ENCODE results near the gene RPL39L.

Gene RPL39L

DNA sequence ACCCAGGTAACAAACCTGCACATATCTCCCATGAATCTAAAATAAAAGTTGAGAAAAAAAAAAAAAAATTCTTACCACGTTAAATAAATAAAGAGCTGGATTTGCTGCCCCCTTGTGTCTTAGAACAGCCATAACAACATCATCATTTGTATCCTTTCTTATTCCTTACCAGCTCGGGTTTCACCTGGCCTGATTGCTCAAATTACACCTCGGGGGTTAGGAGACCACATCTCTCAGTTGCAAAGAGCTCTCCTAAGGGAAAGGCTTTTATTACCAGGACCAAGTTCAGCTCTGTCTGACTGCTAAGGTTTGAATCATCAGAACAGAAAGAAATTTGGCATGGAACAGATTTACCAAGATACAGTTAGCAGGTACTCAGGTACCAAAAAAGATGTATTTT lies 25.8 kb upstream of the RPL39L start:
- Histone ChIP-seq H3K4me1 (ENCODE audit: low read length) (peaks cover 6% of the 10 kb centered on the region; the same call in 1 of the 2 replicates), H3F3A (ENCODE audit: insufficient read depth, low read length) (no peaks in the 10 kb centered on the region), H3K4me3 (ENCODE audit: low read length) (no peak overlapping the region), H3K9ac (ENCODE audit: low read length) (no peak overlapping the region), H3K9me2 (replicated peaks; ENCODE audit: insufficient read depth, low read length) (no peaks in the 10 kb centered on the region), H3K79me2 (ENCODE audit: low read length) (no peaks in the 10 kb centered on the region), H3K27me3 (replicated peaks; ENCODE audit: insufficient read depth, low read length) (no peaks in the 10 kb centered on the region), H3K36me3 (replicated peaks; ENCODE audit: insufficient read depth, low read length) (no peaks in the 10 kb centered on the region), H3K9me3 (replicated peaks; ENCODE audit: insufficient read depth, low read length) (no peaks in the 10 kb centered on the region), H3K4me2 (ENCODE audit: low read depth, low read length) (no peak overlapping the region), H3K27ac (ENCODE audit: low read length) (no peak overlapping the region), H2AFZ (ENCODE audit: low read length) (no peak overlapping the region), H4K20me1 (ENCODE audit: insufficient read depth, low read length) (no peaks in the 10 kb centered on the region)
- peak; percentile 85 for DNase-seq
- no peak for TF ChIP-seq EZH2phosphoT487 (IDR thresholded peaks at IDR 0.05; ENCODE audit: low read length)
- TF ChIP-seq, protein P1, sequence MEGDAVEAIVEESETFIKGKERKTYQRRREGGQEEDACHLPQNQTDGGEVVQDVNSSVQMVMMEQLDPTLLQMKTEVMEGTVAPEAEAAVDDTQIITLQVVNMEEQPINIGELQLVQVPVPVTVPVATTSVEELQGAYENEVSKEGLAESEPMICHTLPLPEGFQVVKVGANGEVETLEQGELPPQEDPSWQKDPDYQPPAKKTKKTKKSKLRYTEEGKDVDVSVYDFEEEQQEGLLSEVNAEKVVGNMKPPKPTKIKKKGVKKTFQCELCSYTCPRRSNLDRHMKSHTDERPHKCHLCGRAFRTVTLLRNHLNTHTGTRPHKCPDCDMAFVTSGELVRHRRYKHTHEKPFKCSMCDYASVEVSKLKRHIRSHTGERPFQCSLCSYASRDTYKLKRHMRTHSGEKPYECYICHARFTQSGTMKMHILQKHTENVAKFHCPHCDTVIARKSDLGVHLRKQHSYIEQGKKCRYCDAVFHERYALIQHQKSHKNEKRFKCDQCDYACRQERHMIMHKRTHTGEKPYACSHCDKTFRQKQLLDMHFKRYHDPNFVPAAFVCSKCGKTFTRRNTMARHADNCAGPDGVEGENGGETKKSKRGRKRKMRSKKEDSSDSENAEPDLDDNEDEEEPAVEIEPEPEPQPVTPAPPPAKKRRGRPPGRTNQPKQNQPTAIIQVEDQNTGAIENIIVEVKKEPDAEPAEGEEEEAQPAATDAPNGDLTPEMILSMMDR (IDR thresholded peaks at IDR 0.05; ENCODE audit: low read length) = peak; percentile 85

GRCh38 chr3:187162265-187162953 lies 23.1 kb upstream of the RPL39L start:
- Histone ChIP-seq H3K4me1 (ENCODE audit: low read length) (peaks cover 16% of the 10 kb centered on the region), H3F3A (ENCODE audit: insufficient read depth, low read length) (no peaks in the 10 kb centered on the region), H3K4me2 (ENCODE audit: low read depth, low read length) (no peak overlapping the region), H3K9ac (ENCODE audit: low read length) (no peak overlapping the region), H3K9me3 (replicated peaks; ENCODE audit: insufficient read depth, low read length) (no peaks in the 10 kb centered on the region), H4K20me1 (ENCODE audit: insufficient read depth, low read length) (no peaks in the 10 kb centered on the region), H3K9me2 (replicated peaks; ENCODE audit: insufficient read depth, low read length) (no peaks in the 10 kb centered on the region), H3K36me3 (replicated peaks; ENCODE audit: insufficient read depth, low read length) (no peaks in the 10 kb centered on the region), H3K79me2 (ENCODE audit: low read length) (no peaks in the 10 kb centered on the region), H3K27ac (ENCODE audit: low read length) (no peak overlapping the region), H3K27me3 (replicated peaks; ENCODE audit: insufficient read depth, low read length) (no peaks in the 10 kb centered on the region), H3K4me3 (ENCODE audit: low read length) (no peak overlapping the region), H2AFZ (ENCODE audit: low read length) (no peak overlapping the region)
- DNase-seq = no peak
- TF ChIP-seq, protein P1 (IDR thresholded peaks at IDR 0.05; ENCODE audit: low read length) = no peak
- TF ChIP-seq EZH2 (optimal IDR thresholded peaks at IDR 0.05; ENCODE audit: low read depth, low read length) = no peak
- TF ChIP-seq EZH2phosphoT487 (IDR thresholded peaks at IDR 0.05; ENCODE audit: low read length) = no peak

DNA sequence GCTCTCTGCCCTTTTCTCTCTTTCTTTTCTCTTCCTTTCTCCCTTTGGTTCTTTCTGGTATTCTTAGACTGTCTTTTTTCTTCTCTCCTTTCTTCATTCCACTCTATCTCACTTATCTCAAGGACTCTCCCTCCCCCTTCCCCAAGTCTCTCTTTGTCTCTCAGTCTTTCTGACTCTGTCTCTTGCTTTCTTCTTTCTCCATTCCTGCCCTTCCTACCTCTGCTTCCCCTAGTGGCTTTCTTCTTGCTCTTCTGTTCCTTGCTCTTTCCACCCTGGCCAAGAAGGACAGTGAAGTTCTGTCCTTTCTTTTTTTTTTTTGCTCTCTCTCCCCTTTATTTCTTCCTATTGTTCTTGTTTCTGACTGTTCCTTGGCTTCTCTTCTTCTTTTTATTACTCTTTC lies 22.3 kb upstream of the RPL39L start:
- H2AFZ ChIP-seq (ENCODE audit: low read length) = no peak overlapping the region
- H3K79me2 ChIP-seq (ENCODE audit: low read length) = no peaks in the 10 kb centered on the region
- DNase-seq = no peak
- H3K9me2 ChIP-seq (replicated peaks; ENCODE audit: insufficient read depth, low read length) = no peaks in the 10 kb centered on the region
- no peaks in the 10 kb centered on the region for H3K36me3 ChIP-seq (replicated peaks; ENCODE audit: insufficient read depth, low read length)
- no peaks in the 10 kb centered on the region for H4K20me1 ChIP-seq (ENCODE audit: insufficient read depth, low read length)
- no peaks in the 10 kb centered on the region for H3F3A ChIP-seq (ENCODE audit: insufficient read depth, low read length)
- no peak overlapping the region for H3K4me3 ChIP-seq (ENCODE audit: low read length)
- no peak overlapping the region for H3K27ac ChIP-seq (ENCODE audit: low read length)
- H3K4me2 ChIP-seq (ENCODE audit: low read depth, low read length) = no peak overlapping the region
- H3K9me3 ChIP-seq (replicated peaks; ENCODE audit: insufficient read depth, low read length) = no peaks in the 10 kb centered on the region
- H3K27me3 ChIP-seq (replicated peaks; ENCODE audit: insufficient read depth, low read length) = no peaks in the 10 kb centered on the region
- no peak overlapping the region for H3K9ac ChIP-seq (ENCODE audit: low read length)
- H3K4me1 ChIP-seq (ENCODE audit: low read length) = peaks cover 23% of the 10 kb centered on the region
- TF ChIP-seq EZH2 (optimal IDR thresholded peaks at IDR 0.05; ENCODE audit: low read depth, low read length) (no peak), EZH2phosphoT487 (IDR thresholded peaks at IDR 0.05; ENCODE audit: low read length) (no peak)
- TF ChIP-seq, protein P1 (IDR thresholded peaks at IDR 0.05; ENCODE audit: low read length) = no peak

Data from MM.1S (cell line).